MCF 10A (cell line): ENCODE data around the gene AK5. TPM values are rescaled to one million over a fixed set of nuclear protein-coding genes. Genes with fewer than 3 reads are reported as not detected.

Source experiments
- BruUV-seq: library from RNA; stranded (reverse); fragments of 400-500 nt; replicated peaks from 2 replicates; lab custom pipeline; 2021; lab: Mats Ljungman, UMichigan
- CTCF ChIA-PET: fragments of 300-600 bp; sonication (Branson Sonifier 250); formaldehyde crosslinking; extraction: SDS; loops from one replicate; lab custom pipeline; 2021; ENCODE audit warnings: antibody characterized with exemption, inconsistent platforms; lab: Yijun Ruan, JAX
- POLR2A ChIA-PET: fragments of 300-600, 350-650 bp; sonication (Branson Sonifier 250); formaldehyde crosslinking; extraction: SDS; loops from one replicate; lab custom pipeline; 2020; ENCODE audit warnings: antibody characterized with exemption, inconsistent platforms; lab: Yijun Ruan, JAX
- DNase-seq: peaks from one replicate; pipeline ENCODE4 v3.0.0-alpha.2; 2018; ENCODE audit not compliant: unreplicated experiment
- H3K27ac Mint-ChIP-seq: one replicate; pipeline ENCODE4 v1.8.0; 2022; ENCODE audit warnings: mild to moderate bottlenecking, low read depth, mixed read lengths; ENCODE audit not compliant: unreplicated experiment
- H3K27me3 Mint-ChIP-seq: one replicate; pipeline ENCODE4 v1.8.0; 2022; ENCODE audit warnings: mixed read lengths; ENCODE audit not compliant: insufficient read depth, unreplicated experiment
- H3K36me3 Mint-ChIP-seq: one replicate; pipeline ENCODE4 v1.8.0; 2022; ENCODE audit warnings: mild to moderate bottlenecking, moderate library complexity, mixed read lengths; ENCODE audit not compliant: insufficient read depth, unreplicated experiment
- H3K4me1 Mint-ChIP-seq: one replicate; pipeline ENCODE4 v1.8.0; 2022; ENCODE audit warnings: mixed read lengths; ENCODE audit not compliant: insufficient read depth, unreplicated experiment
- H3K4me3 Mint-ChIP-seq: one replicate; pipeline ENCODE4 v1.8.0; 2022; ENCODE audit warnings: mild to moderate bottlenecking, moderate library complexity, mixed read lengths; ENCODE audit not compliant: unreplicated experiment
- H3K9me3 Mint-ChIP-seq: one replicate; pipeline ENCODE4 v1.8.0; 2022; ENCODE audit warnings: mixed read lengths; ENCODE audit not compliant: unreplicated experiment
- CTCF ChIP-seq: fragments of 200-600 bp; IDR thresholded peaks from one replicate; pipeline ENCODE4 v1.8.0; 2022; ENCODE audit warnings: antibody characterized with exemption, mild to moderate bottlenecking; ENCODE audit not compliant: unreplicated experiment
- intact Hi-C: fragments of 100-400 bp; cut with micrococcal nuclease; formaldehyde crosslinking; loops from 2 replicates; pipeline ENCODE4 v1.14.1; 2022
- total RNA-seq: library from RNA; stranded (reverse); gene quantifications from 2 replicates; pipeline ENCODE4 v1.2.3, GENCODE V29; 2022

Gene AK5
- total RNA-seq, 1 experiment from 2014 or later, result not detected

- intact Hi-C loops, result no loop called here
- TF ChIP-seq CTCF, result no peak
Observed at GRCh38 chr1:77382366-77382765, 100.5 kb downstream of the AK5 start.

GRCh38 chr1:77383236-77383635 is 101.4 kb downstream of the AK5 start:
- H3K27me3 Mint-ChIP-seq, result peaks cover 2% of the 10 kb centered on the region
- intact Hi-C loops, result no loop called here
- H3K36me3 Mint-ChIP-seq, result no peaks in the 10 kb centered on the region
- no TSS peak for BruUV-seq
- ChIA-PET POLR2A (no interaction called here), CTCF (interaction anchor here (0.7 kb wide), 1 partner anchor 19 kb away, joined by 3 read pairs; no protein-coding TSS in a partner anchor)
- no peak overlapping the region for H3K27ac Mint-ChIP-seq
- DNase-seq, result no peak
- TF ChIP-seq CTCF, result no peak
- no peaks in the 10 kb centered on the region for H3K9me3 Mint-ChIP-seq
- H3K4me1 Mint-ChIP-seq, result no peaks in the 10 kb centered on the region
- H3K4me3 Mint-ChIP-seq, result no peak overlapping the region

More at GRCh38 chr1:77382366-77382765, 100.5 kb downstream of the AK5 start:
- no peaks in the 10 kb centered on the region for H3K4me1 Mint-ChIP-seq
- ChIA-PET POLR2A (interaction anchor here (0.6 kb wide), 1 partner anchor 298 kb away, joined by 4 read pairs; no protein-coding TSS in a partner anchor), CTCF (no interaction called here)
- H3K36me3 Mint-ChIP-seq, result no peaks in the 10 kb centered on the region
- no TSS peak for BruUV-seq
- no peak overlapping the region for H3K27ac Mint-ChIP-seq
- H3K27me3 Mint-ChIP-seq, result no peaks in the 10 kb centered on the region
- no peak overlapping the region for H3K4me3 Mint-ChIP-seq
- H3K9me3 Mint-ChIP-seq, result no peaks in the 10 kb centered on the region
- DNase-seq, result no peak

- H3K9me3 Mint-ChIP-seq, result no peaks in the 10 kb centered on the region
- no peak overlapping the region for H3K4me3 Mint-ChIP-seq
- no peak for TF ChIP-seq CTCF
- DNase-seq, result no peak
- peaks cover 18% of the 10 kb centered on the region for H3K27me3 Mint-ChIP-seq
- CTCF ChIA-PET, result no interaction called here
- no peaks in the 10 kb centered on the region for H3K4me1 Mint-ChIP-seq
- intact Hi-C loops, result no loop called here
- BruUV-seq, result no TSS peak
- H3K36me3 Mint-ChIP-seq, result no peaks in the 10 kb centered on the region
- POLR2A ChIA-PET, result no interaction called here
- no peak overlapping the region for H3K27ac Mint-ChIP-seq
Observed at GRCh38 chr1:77385551-77385950, 103.7 kb downstream of the AK5 start.

- BruUV-seq, result no TSS peak
- CTCF ChIA-PET, result no interaction called here
- no peak overlapping the region for H3K4me3 Mint-ChIP-seq
- no peaks in the 10 kb centered on the region for H3K36me3 Mint-ChIP-seq
- H3K4me1 Mint-ChIP-seq, result no peaks in the 10 kb centered on the region
- peaks cover 18% of the 10 kb centered on the region for H3K27me3 Mint-ChIP-seq
- H3K9me3 Mint-ChIP-seq, result no peaks in the 10 kb centered on the region
- POLR2A ChIA-PET, result no interaction called here
- intact Hi-C loops, result no loop called here
- H3K27ac Mint-ChIP-seq, result no peak overlapping the region
- no peak for DNase-seq
- TF ChIP-seq CTCF, result no peak
Observed at GRCh38 chr1:77386276-77386675, 104.5 kb downstream of the AK5 start.
